VCaP (cell line): ENCODE data around the gene C1RL.
"Not testable (repeated sequence)": the region's sequence is repeated elsewhere in the genome, so short reads cannot be mapped to it uniquely, and the experiment has no call there.

Experiments
- H3K27ac ChIP-seq: fragments of 450-650 bp; 2 replicates; pipeline ENCODE4 v1.5.1; 2017
- CTCF ChIP-seq: fragments of 450-650 bp; conservative IDR thresholded peaks from 2 replicates; pipeline ENCODE4 v1.5.1; 2017; ENCODE audit warnings: mild to moderate bottlenecking, moderate library complexity

C1RL gene

GRCh38 chr12:7113389-7113871, 4.4 kb upstream of the C1RL start:
- peak; percentile 92 for TF ChIP-seq CTCF
- no peak overlapping the region for H3K27ac ChIP-seq

DNA sequence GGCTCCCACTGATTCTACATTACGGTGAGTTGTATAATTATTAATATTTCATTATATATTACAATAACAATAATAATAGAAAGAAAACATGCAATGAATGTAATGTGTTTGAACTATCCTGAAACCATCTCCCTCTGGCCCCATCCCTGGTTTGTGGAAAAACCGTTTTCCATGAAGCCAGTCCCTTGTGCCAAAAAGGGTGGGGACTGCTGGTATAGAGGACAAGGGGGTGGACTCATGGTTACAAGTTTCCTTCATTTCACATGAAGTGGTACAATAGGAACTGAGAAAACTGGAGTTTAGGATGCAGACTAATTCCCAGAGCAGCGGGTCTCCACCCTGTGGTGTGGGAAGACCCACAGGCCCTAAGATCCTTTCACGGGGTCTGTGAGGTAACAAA, 3.0 kb upstream of the C1RL start:
- no peak for TF ChIP-seq CTCF
- no peak overlapping the region for H3K27ac ChIP-seq

DNA sequence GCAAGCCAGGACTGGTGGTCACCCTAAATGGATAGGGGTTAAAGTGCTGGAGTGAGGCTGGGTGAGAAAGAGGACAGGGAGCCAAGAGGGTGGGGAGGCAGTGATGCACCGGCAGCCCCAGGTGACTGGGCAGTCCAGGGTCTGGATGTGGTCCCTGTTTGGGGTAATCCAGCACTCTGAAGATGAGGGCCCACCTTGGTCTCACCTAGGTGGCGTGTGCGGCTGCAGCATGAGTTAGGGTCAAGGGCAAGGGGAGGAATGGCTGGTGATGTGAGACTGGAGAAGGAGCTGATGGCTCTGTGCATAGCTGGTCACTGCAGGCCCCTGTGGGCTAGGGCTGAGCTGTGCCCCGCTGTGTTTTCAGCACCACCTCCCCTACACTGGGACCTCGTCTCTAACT, 1.6 kb upstream of the C1RL start:
- H3K27ac ChIP-seq: no peak overlapping the region

GRCh38 chr12:7109572-7109920, 532 bp upstream of the C1RL start:
- TF ChIP-seq CTCF: 0 out of 2 replicates have a peak, but pooled peaks have one; percentile 14
- H3K27ac ChIP-seq: peak overlapping the region; percentile 78

More for the DNA sequence above, 1.6 kb upstream of the C1RL start:
- TF ChIP-seq CTCF: no peak

- TF ChIP-seq CTCF: no peak
- H3K27ac ChIP-seq: peak overlapping the region; percentile 78
Measured at GRCh38 chr12:7108003-7108795, 815 bp downstream of the C1RL start.

DNA sequence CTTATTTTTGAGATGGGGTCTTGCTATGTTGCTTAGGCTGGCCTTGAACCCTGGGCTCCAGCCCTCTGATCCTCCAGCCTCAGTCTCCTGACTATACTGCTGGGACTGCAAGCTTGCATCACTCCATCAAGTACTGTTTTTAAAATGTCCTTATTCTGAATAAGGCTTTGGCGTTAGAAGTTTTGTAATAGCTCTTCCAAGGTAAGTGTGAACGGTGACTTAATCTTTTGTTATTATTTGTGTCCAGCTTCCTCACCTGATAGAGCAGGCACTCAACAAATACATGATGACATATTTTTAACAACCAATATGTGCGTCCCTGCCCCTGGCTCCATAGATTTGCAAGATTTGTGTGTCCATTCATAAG, 1.4 kb downstream of the C1RL start:
- H3K27ac ChIP-seq: peak overlapping the region; percentile 78

DNA sequence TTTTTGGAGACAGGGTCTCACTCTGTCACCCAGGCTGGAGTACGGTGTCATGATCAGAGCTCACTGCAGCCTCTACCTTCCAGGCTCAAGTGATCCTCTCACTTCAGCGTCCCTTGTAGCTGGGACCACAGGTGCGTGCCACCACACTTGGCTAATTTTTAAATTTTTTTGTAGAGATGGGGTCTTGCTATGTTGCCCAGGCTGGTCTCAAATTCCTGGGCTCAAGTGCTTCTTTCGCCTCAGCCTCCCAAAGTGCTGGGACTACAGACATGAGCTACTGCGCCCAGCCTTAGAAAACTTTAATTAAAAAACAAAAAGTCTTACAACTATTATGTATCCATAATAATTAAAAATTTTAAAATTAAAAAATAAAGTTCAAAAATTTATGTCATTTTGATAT, 1.8 kb downstream of the C1RL start:
- not testable (repeated sequence) for H3K27ac ChIP-seq

More for the DNA sequence above, 1.4 kb downstream of the C1RL start:
- TF ChIP-seq CTCF: no peak

GRCh38 chr12:7106082-7106481, 2.9 kb downstream of the C1RL start:
- TF ChIP-seq CTCF: no peak
- no peak overlapping the region for H3K27ac ChIP-seq
